Activated CD4-positive, alpha-beta T cell treated with anti-CD3 and anti-CD28 coated beads, Interleukin-2, amount 10 ng/mL, durations not matched to agents 7 days and 5 days (primary cell): ENCODE results near the gene RFX8. TPM values are rescaled to one million over a fixed set of nuclear protein-coding genes. Genes with fewer than 3 reads are reported as not detected.

Source experiments
- CTCF ChIA-PET: fragments of 350-600 bp; sonication (Branson Sonifier 250); formaldehyde crosslinking; loops from one replicate; lab custom pipeline; 2021; ENCODE audit warnings: antibody characterized with exemption; lab: Charles Lee
- POLR2A ChIA-PET: fragments of 350-600 bp; sonication (Branson Sonifier 250); formaldehyde crosslinking; loops from one replicate; lab custom pipeline; 2021; ENCODE audit warnings: antibody characterized with exemption; lab: Charles Lee
- DNase-seq: peaks from one replicate; pipeline ENCODE4 v3.0.0-alpha.2; 2020
- H3K27ac Mint-ChIP-seq: one replicate; pipeline ENCODE4 v1.8.0; 2021; ENCODE audit warnings: mild to moderate bottlenecking, moderate library complexity, mixed read lengths
- H3K27me3 Mint-ChIP-seq: one replicate; pipeline ENCODE4 v1.8.0; 2021; ENCODE audit warnings: mixed read lengths
- H3K36me3 Mint-ChIP-seq: one replicate; pipeline ENCODE4 v1.8.0; 2021; ENCODE audit warnings: low read depth, mixed read lengths
- H3K4me1 Mint-ChIP-seq: one replicate; pipeline ENCODE4 v1.8.0; 2021; ENCODE audit warnings: mixed read lengths
- H3K4me3 Mint-ChIP-seq: one replicate; pipeline ENCODE4 v1.8.0; 2021; ENCODE audit warnings: mild to moderate bottlenecking, moderate library complexity, mixed read lengths
- H3K9me3 Mint-ChIP-seq: one replicate; pipeline ENCODE4 v1.8.0; 2021; ENCODE audit warnings: mixed read lengths
- total RNA-seq, 2 experiments: library from RNA; stranded (reverse); gene quantifications; one replicate each; pipeline ENCODE4 v1.2.3, GENCODE V29; 2021

RFX8 gene
- total RNA-seq, 2 experiments from 2014 or later: 2.1 to 2.8 TPM

GRCh38 chr2:101348883-101349282 lies 126.0 kb downstream of the RFX8 start:
- Mint-ChIP-seq H3K27ac (no peak overlapping the region), H3K36me3 (no peaks in the 10 kb centered on the region)

More at GRCh38 chr2:101348883-101349282, 126.0 kb downstream of the RFX8 start:
- no peaks in the 10 kb centered on the region for H3K9me3 Mint-ChIP-seq
- no peak overlapping the region for H3K4me3 Mint-ChIP-seq
- peaks cover 10% of the 10 kb centered on the region for H3K27me3 Mint-ChIP-seq
- CTCF ChIA-PET: interaction anchor here (0.7 to 2.8 kb wide), 3 partner anchors 14 to 289 kb away, joined by 3 to 15 read pairs (median 4); no protein-coding TSS in a partner anchor
- POLR2A ChIA-PET: no interaction called here
- no peak for DNase-seq
- H3K4me1 Mint-ChIP-seq: peaks cover 16% of the 10 kb centered on the region

Other genes with a start within 250 kb of the RFX8 start
- gene CNOT11, start 222.2 kb downstream of the RFX8 start, total RNA-seq: 10 to 100 TPM; 65.1 to 80.7 TPM
- 10 to 100 TPM; 66.3 to 74.2 TPM for gene RNF149, start 166.4 kb downstream of the RFX8 start, total RNA-seq
- gene CREG2, start 87.6 kb downstream of the RFX8 start, total RNA-seq: under 1 TPM; 0.31 to 0.52 TPM
- 100 to 1,000 TPM; 129 to 142 TPM for gene MAP4K4, start 222.6 kb upstream of the RFX8 start, total RNA-seq